B cell (primary cell): Measurements from ENCODE around the gene TCF12.

Experiments used
- CTCF ChIP-seq: fragments of 200-600 bp; IDR thresholded peaks from one replicate; pipeline ENCODE4 v1.8.0; 2022; ENCODE audit warnings: antibody characterized with exemption, mild to moderate bottlenecking
- EZH2 ChIP-seq: IDR thresholded peaks from 2 replicates; pipeline ENCODE4 v1.6.1; 2012; ENCODE audit warnings: borderline replicate concordance, low read depth, mild to moderate bottlenecking, moderate library complexity, low read length; ENCODE audit not compliant: insufficient read depth, poor library complexity, severe bottlenecking

GRCh38 chr15:57089815-57090495, 171.5 kb downstream of the TCF12 start:
- no peak for TF ChIP-seq EZH2
- TF ChIP-seq CTCF = no peak
